ENCODE measurements around the gene GIPC3. TPM values are rescaled to one million over a fixed set of nuclear protein-coding genes. Genes with fewer than 3 reads are reported as not detected.

GIPC3 gene
- total RNA-seq, 1 donor = under 0.01 TPM

- TF ChIP-seq, protein P1, sequence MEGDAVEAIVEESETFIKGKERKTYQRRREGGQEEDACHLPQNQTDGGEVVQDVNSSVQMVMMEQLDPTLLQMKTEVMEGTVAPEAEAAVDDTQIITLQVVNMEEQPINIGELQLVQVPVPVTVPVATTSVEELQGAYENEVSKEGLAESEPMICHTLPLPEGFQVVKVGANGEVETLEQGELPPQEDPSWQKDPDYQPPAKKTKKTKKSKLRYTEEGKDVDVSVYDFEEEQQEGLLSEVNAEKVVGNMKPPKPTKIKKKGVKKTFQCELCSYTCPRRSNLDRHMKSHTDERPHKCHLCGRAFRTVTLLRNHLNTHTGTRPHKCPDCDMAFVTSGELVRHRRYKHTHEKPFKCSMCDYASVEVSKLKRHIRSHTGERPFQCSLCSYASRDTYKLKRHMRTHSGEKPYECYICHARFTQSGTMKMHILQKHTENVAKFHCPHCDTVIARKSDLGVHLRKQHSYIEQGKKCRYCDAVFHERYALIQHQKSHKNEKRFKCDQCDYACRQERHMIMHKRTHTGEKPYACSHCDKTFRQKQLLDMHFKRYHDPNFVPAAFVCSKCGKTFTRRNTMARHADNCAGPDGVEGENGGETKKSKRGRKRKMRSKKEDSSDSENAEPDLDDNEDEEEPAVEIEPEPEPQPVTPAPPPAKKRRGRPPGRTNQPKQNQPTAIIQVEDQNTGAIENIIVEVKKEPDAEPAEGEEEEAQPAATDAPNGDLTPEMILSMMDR (IDR thresholded peaks at IDR 0.05; ENCODE audit: extremely low read depth, low read depth, low read length) = no peak
- no peak overlapping the region for H3K4me3 ChIP-seq (ENCODE audit: insufficient read depth, low read length)
- peak; percentile 79 for DNase-seq (ENCODE audit: insufficient read length, low spot score, missing footprints)
- H3K79me2 ChIP-seq (ENCODE audit: insufficient read depth, low read length) = peaks cover 5% of the 10 kb centered on the region
- H2AFZ ChIP-seq (ENCODE audit: low read length) = no peak overlapping the region
- peaks cover 17% of the 10 kb centered on the region for H3K4me1 ChIP-seq (ENCODE audit: insufficient read depth, low read length)
- no peaks in the 10 kb centered on the region for H4K20me1 ChIP-seq (ENCODE audit: insufficient read depth, low read length)
- peaks cover 11% of the 10 kb centered on the region for H3K36me3 ChIP-seq (ENCODE audit: insufficient read depth, low read length)
- H3K9me3 ChIP-seq (ENCODE audit: low read depth, low read length) = no peaks in the 10 kb centered on the region
- H3K4me2 ChIP-seq (ENCODE audit: insufficient read depth, low read length) = no peak overlapping the region
- no peaks in the 10 kb centered on the region for H3K27me3 ChIP-seq (ENCODE audit: insufficient read depth, low read length)
- H3K27ac ChIP-seq (ENCODE audit: low read depth, low read length) = no peak overlapping the region
Observed at GRCh38 chr19:3575260-3575741, 10.0 kb upstream of the GIPC3 start.

GRCh38 chr19:3575949-3576673, 9.2 kb upstream of the GIPC3 start:
- Histone ChIP-seq H3K79me2 (ENCODE audit: insufficient read depth, low read length) (peaks cover 5% of the 10 kb centered on the region), H2AFZ (ENCODE audit: low read length) (no peak overlapping the region), H3K27me3 (ENCODE audit: insufficient read depth, low read length) (no peaks in the 10 kb centered on the region), H4K20me1 (ENCODE audit: insufficient read depth, low read length) (no peaks in the 10 kb centered on the region), H3K4me1 (ENCODE audit: insufficient read depth, low read length) (peaks cover 24% of the 10 kb centered on the region), H3K4me2 (ENCODE audit: insufficient read depth, low read length) (no peak overlapping the region), H3K27ac (ENCODE audit: low read depth, low read length) (no peak overlapping the region), H3K36me3 (ENCODE audit: insufficient read depth, low read length) (peaks cover 11% of the 10 kb centered on the region), H3K9me3 (ENCODE audit: low read depth, low read length) (no peaks in the 10 kb centered on the region), H3K4me3 (ENCODE audit: insufficient read depth, low read length) (no peak overlapping the region)
- DNase-seq (ENCODE audit: insufficient read length, low spot score, missing footprints) = peak; percentile 69
- TF ChIP-seq, protein P1 (IDR thresholded peaks at IDR 0.05; ENCODE audit: extremely low read depth, low read depth, low read length) = no peak

DNA sequence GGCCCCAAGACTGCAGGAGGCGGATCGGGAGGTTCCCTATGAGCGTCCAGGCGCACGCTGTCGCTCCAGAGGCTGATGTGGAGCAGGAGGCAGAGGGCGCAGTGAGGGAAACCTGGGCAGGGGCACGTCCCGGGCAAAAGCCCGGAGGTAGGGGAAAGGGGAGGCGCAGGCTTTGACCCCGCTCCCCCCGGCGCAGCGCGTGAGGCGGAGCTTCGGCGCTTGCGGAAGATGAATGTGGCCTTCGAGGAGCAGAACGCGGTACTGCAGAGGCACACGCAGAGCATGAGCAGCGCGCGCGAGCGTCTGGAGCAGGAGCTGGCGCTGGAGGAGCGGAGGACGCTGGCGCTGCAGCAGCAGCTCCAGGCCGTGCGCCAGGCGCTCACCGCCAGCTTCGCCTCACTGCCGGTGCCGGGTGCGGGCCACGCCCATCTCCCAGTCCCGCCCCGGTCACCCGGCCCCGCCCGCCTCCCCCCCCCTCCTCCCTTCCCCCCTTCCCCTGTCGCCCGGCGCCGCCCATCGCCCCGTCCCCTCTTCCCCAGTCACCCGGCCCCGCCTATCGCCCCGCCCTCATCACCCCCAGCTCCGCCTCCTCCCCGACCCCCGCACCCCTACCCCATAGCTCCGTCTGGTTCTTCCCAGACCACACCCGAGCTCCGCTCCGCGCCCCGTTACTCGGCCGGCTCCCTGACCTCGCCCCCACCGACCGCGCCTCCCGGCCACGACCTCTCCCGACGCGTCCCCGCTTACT, 8.4 kb upstream of the GIPC3 start:
- Histone ChIP-seq H3K4me1 (ENCODE audit: insufficient read depth, low read length) (peaks cover 24% of the 10 kb centered on the region), H3K27ac (ENCODE audit: low read depth, low read length) (no peak overlapping the region), H3K9me3 (ENCODE audit: low read depth, low read length) (no peaks in the 10 kb centered on the region), H4K20me1 (ENCODE audit: insufficient read depth, low read length) (no peaks in the 10 kb centered on the region), H3K4me3 (ENCODE audit: insufficient read depth, low read length) (no peak overlapping the region), H3K79me2 (ENCODE audit: insufficient read depth, low read length) (peaks cover 5% of the 10 kb centered on the region), H3K27me3 (ENCODE audit: insufficient read depth, low read length) (no peaks in the 10 kb centered on the region), H3K36me3 (ENCODE audit: insufficient read depth, low read length) (peaks cover 11% of the 10 kb centered on the region), H2AFZ (ENCODE audit: low read length) (no peak overlapping the region), H3K4me2 (ENCODE audit: insufficient read depth, low read length) (no peak overlapping the region)
- TF ChIP-seq, protein P1 (IDR thresholded peaks at IDR 0.05; ENCODE audit: extremely low read depth, low read depth, low read length) = no peak
- DNase-seq (ENCODE audit: insufficient read length, low spot score, missing footprints) = peak; percentile 62
